GM12872 (cell line): ENCODE results near the gene MAGEA10.

Source experiments
- CTCF ChIP-seq: IDR thresholded peaks from 3 replicates; pipeline ENCODE4 v1.5.1; 2011; ENCODE audit warnings: low read depth, mild to moderate bottlenecking, low read length, moderate library complexity; ENCODE audit not compliant: insufficient read depth

Gene MAGEA10

GRCh38 chrX:152108527-152108926 lies 29.9 kb downstream of the MAGEA10 start:
- TF ChIP-seq CTCF: no peak

DNA sequence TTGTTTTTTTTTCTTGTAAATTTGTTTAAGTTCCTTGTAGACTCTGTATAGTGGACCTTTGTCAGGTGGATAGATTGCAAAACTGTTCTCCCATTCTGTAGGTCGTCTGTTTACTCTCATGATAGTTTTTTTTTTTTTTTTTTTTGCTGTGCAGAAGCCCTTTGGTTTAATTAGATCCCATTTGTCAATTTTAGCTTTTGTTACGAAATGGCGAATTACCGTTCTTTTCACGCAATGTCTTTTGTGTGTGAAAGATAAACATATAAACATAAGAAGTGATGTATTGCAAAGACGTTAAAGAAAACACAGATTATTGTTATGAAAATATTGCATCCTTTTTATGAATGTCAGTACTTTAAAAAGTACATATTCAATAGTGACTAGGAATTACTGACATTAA lies 34.5 kb downstream of the MAGEA10 start:
- TF ChIP-seq CTCF: no peak

DNA sequence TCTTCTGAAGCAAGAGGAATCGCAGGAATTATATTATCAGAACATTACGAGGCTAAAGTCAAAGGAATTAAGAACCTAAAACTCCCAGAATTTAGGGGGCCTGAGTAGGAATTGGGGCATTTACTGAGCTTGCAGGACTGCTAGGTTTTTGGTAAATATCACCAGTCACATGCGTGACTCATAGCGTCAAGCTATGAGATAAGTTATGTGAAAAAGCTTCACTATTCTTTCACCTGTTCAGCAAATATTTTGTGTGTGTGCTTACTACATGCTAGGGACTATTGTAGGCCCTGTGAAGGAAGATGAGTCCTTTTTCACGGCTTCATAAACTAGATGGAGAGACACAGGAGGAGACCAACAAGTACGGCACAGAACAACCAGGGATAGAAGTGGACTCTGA lies 52.2 kb downstream of the MAGEA10 start:
- TF ChIP-seq CTCF: no peak
